Kidney (tissue), 14 donors: ENCODE measurements around the gene C4A. TPM values are rescaled to one million over a fixed set of nuclear protein-coding genes. Genes with fewer than 3 reads are reported as not detected.

Source experiments
- DNase-seq, 5 donors: peaks; one replicate each; pipeline ENCODE4 v3.0.0-alpha.2; 2013 to 2020
- FAIRE-seq: peaks from 2 replicates; lab custom pipeline; 2012; peaks lifted over from hg19 to GRCh38; lab: Jason Lieb, UNC
- H3K27ac ChIP-seq, 2 donors: one replicate each; pipeline ENCODE4 v1.7.0; 2013; ENCODE audit warnings: low read depth in 2 of 2, low read length in 2 of 2, inconsistent platforms in 1 of 2
- H3K27me3 ChIP-seq: one replicate; pipeline ENCODE4 v1.7.1; 2013; ENCODE audit warnings: low read length, inconsistent platforms; ENCODE audit not compliant: control insufficient read depth, insufficient read depth
- H3K36me3 ChIP-seq, 3 donors: one replicate each; pipeline versions ENCODE4 v1.7.0 to v1.7.1; 2013; ENCODE audit warnings: low read length in 3 of 3, control low read depth in 1 of 3, inconsistent platforms in 1 of 3; ENCODE audit not compliant: insufficient read depth in 3 of 3, control insufficient read depth in 2 of 3
- H3K4me1 ChIP-seq, 3 donors: one replicate each; pipeline versions ENCODE4 v1.7.0 to v1.7.1; 2013; ENCODE audit warnings: low read length in 3 of 3, inconsistent platforms in 1 of 3, low read depth in 1 of 3; ENCODE audit not compliant: control insufficient read depth in 2 of 3, insufficient read depth in 2 of 3
- H3K4me3 ChIP-seq, 3 donors: one replicate each; pipeline versions ENCODE4 v1.7.0 to v1.8.1; 2013; ENCODE audit warnings: low read length in 3 of 3, control low read depth in 1 of 3, inconsistent platforms in 1 of 3
- H3K9ac ChIP-seq, 3 donors: one replicate each; pipeline versions ENCODE4 v1.7.0 to v1.7.1; 2013; ENCODE audit warnings: low read length in 3 of 3, control low read depth in 1 of 3, inconsistent platforms in 1 of 3
- H3K9me3 ChIP-seq, 3 donors: one replicate each; pipeline versions ENCODE4 v1.7.0 to v1.7.1; 2013; ENCODE audit warnings: low read length in 3 of 3, control low read depth in 1 of 3, inconsistent platforms in 1 of 3; ENCODE audit not compliant: control insufficient read depth in 2 of 3, insufficient read depth in 1 of 3
- CTCF ChIP-seq: IDR thresholded peaks from 3 replicates; pipeline ENCODE4 v1.5.1; 2012; ENCODE audit warnings: mild to moderate bottlenecking, moderate library complexity, borderline replicate concordance; ENCODE audit not compliant: insufficient read depth; ENCODE audit errors: extremely low read depth
- intact Hi-C: fragments of 100-400 bp; cut with DNase I; formaldehyde crosslinking; loops from one replicate; pipeline ENCODE4 v1.11.1; 2022
- polyA plus RNA-seq: library from polyadenylated mRNA; stranded (reverse); fragments of 350-450 nt; fragmentation: Illumina TruSeq; extraction: RNeasy Lipid Tissue Mini Kit (QIAGEN cat#74804); gene quantifications from one replicate; pipeline ENCODE4 v1.2.3, GENCODE V29; 2014; ENCODE audit warnings: low read depth, low replicate concordance; ENCODE audit not compliant: insufficient read depth
- total RNA-seq: library from RNA; stranded (reverse); fragmentation: NEBNext Ultra II Directional; extraction: Animal tissue kit (Norgen Biotek cat#: 25700); gene quantifications from one replicate; pipeline ENCODE4 v1.2.1, GENCODE V29; 2021
- donor health status: control.
- donor health status: control.
- donor health status: control.
- donor health status: control.
- donor health status: control.
- donor health status: DM: yes; HTN: yes; CAD: no.
- donor health status: Normal renal cell carcinoma (clear cell type).

C4A gene
- total and polyA plus RNA-seq, 2 donors from 2014 or later = 250 to 521 TPM

GRCh38 chr6:31965700-31966099 lies 16.2 kb upstream of the C4A start:
- Histone ChIP-seq H3K9me3 (no peaks in the 10 kb centered on the region), H3K9ac (no peak overlapping the region), H3K27ac (no peak overlapping the region), H3K4me3 (no peak overlapping the region), H3K27me3 (no peaks in the 10 kb centered on the region), H3K4me1 (peaks cover 0 to 5% (median 0%) of the 10 kb centered on the region in 3 donors), H3K36me3 (peaks cover 4 to 64% (median 51%) of the 10 kb centered on the region in 3 donors)
- intact Hi-C loops = no loop called here
- FAIRE-seq (no peak), DNase-seq (no peak)
- TF ChIP-seq CTCF = no peak

GRCh38 chr6:31966506-31966905 lies 15.4 kb upstream of the C4A start:
- no peak for FAIRE-seq

GRCh38 chr6:31966997-31967925 lies 14.6 kb upstream of the C4A start:
- no peaks in the 10 kb centered on the region for H3K27me3 ChIP-seq
- no peak for DNase-seq
- H3K9ac ChIP-seq = no peak overlapping the region
- peaks cover 4 to 48% (median 46%) of the 10 kb centered on the region in 3 donors for H3K36me3 ChIP-seq
- H3K27ac ChIP-seq = no peak overlapping the region
- peaks cover 0 to 15% (median 0%) of the 10 kb centered on the region in 3 donors for H3K4me1 ChIP-seq
- H3K4me3 ChIP-seq = no peak overlapping the region
- H3K9me3 ChIP-seq = no peaks in the 10 kb centered on the region
- intact Hi-C loops = no loop called here
- FAIRE-seq = no peak
- TF ChIP-seq CTCF = no peak

More at GRCh38 chr6:31966506-31966905, 15.4 kb upstream of the C4A start:
- Histone ChIP-seq H3K36me3 (peaks cover 4 to 56% (median 49%) of the 10 kb centered on the region in 3 donors), H3K4me1 (peaks cover 0 to 13% (median 0%) of the 10 kb centered on the region in 3 donors), H3K27ac (no peak overlapping the region), H3K4me3 (no peak overlapping the region), H3K27me3 (no peaks in the 10 kb centered on the region), H3K9me3 (no peaks in the 10 kb centered on the region), H3K9ac (no peak overlapping the region)
- no peak for DNase-seq
- intact Hi-C loops = no loop called here
- no peak for TF ChIP-seq CTCF
